H1 (cell line): ENCODE measurements around the gene NAV2. TPM values are rescaled to one million over a fixed set of nuclear protein-coding genes. Genes with fewer than 3 reads are reported as not detected.

Experiments used
- FOSL1 ChIP-seq: IDR thresholded peaks from 2 replicates; pipeline ENCODE4 v1.6.1; 2011; ENCODE audit warnings: mild to moderate bottlenecking, low read depth, low read length, moderate library complexity; ENCODE audit not compliant: insufficient read depth
- KDM1A ChIP-seq: fragments of 200-600, 300-600 bp; sonication (generic); IDR thresholded peaks from 2 replicates; pipeline ENCODE4 v1.7.1; 2016; ENCODE audit warnings: mild to moderate bottlenecking, low read length, borderline replicate concordance
- PHF8 ChIP-seq: fragments of 200-600 bp; sonication (generic); conservative IDR thresholded peaks from 2 replicates; pipeline ENCODE4 v1.7.1; 2012; ENCODE audit warnings: low read depth, mild to moderate bottlenecking, inconsistent platforms, low read length, moderate library complexity
- RXRA ChIP-seq: IDR thresholded peaks from 2 replicates; pipeline ENCODE4 v1.6.1; 2011; ENCODE audit warnings: low read depth, mild to moderate bottlenecking, low read length, moderate library complexity; ENCODE audit not compliant: insufficient read depth
- USF2 ChIP-seq: IDR thresholded peaks from 2 replicates; pipeline ENCODE4 v1.6.1; 2011; ENCODE audit warnings: low read length, improper control_type of control experiment
- ZNF274 ChIP-seq: IDR thresholded peaks from 2 replicates; pipeline ENCODE4 v1.7.0; 2012; ENCODE audit warnings: low read length, borderline replicate concordance; ENCODE audit errors: extremely low read depth
- polyA plus RNA-seq, 7 experiments: library from polyadenylated mRNA; depleted of rRNA in 3 of 7; stranded (reverse) in 5 of 7; unstranded in 2 of 7; fragments of >200 nt in 5 of 7; fragments of 200-250 nt in 2 of 7; gene quantifications; 1 replicate in 5 of 7; 2 replicates in 1 of 7; 4 replicates in 1 of 7; pipeline versions ENCODE4 v1.2.1 to v1.2.3, GENCODE V29; 2011 to 2013; ENCODE audit warnings: missing spikeins in 2 of 7, mixed read lengths in 2 of 7
- total RNA-seq: library from RNA; stranded (reverse); fragmentation: NEBNext Ultra II Directional; extraction: Animal tissue kit (Norgen Biotek cat#: 25700); gene quantifications from 2 replicates; pipeline ENCODE4 v1.2.1, GENCODE V29; 2021

The NAV2 gene
- total and polyA plus RNA-seq, 2 of the 8 experiments (the other 6 are each of a cell fraction or from before 2014, with no cell fraction given), result 35.6 to 73.6 TPM

GRCh38 chr11:19766206-19766605 is 53.6 kb downstream of the NAV2 start (continued):
- TF ChIP-seq ZNF274, result no peak
- TF ChIP-seq RXRA, result no peak
- no peak for TF ChIP-seq PHF8
- no peak for TF ChIP-seq USF2
- no peak for TF ChIP-seq KDM1A
- no peak for TF ChIP-seq FOSL1
